GM12878 (cell line): ENCODE results near the gene CYB5A. TPM values are rescaled to one million over a fixed set of nuclear protein-coding genes. Genes with fewer than 3 reads are reported as not detected.

Experiments used
- ATAC-seq: fragments of 200-7000 bp; cut with Tn5 transposase; 3 replicates; pipeline ENCODE4 v1.9.1; 2020; ENCODE audit warnings: mild to moderate bottlenecking, moderate library complexity
- BruUV-seq: library from RNA; stranded (reverse); fragments of 400-500 nt; replicated peaks from 2 replicates; lab custom pipeline; 2021; lab: Mats Ljungman, UMichigan
- CTCF ChIA-PET: fragments of 300-600 bp; sonication (Branson Sonifier 250); formaldehyde crosslinking; extraction: SDS; loops from one replicate; lab custom pipeline; 2021; ENCODE audit warnings: inconsistent platforms; lab: Yijun Ruan, JAX
- POLR2A ChIA-PET: fragments of 350-600 bp; formaldehyde crosslinking; extraction: SDS; loops from one replicate; lab custom pipeline; 2021; ENCODE audit warnings: inconsistent platforms; lab: Charles Lee
- RAD21 ChIA-PET: fragments of 300-600 bp; sonication (Branson Sonifier 250); formaldehyde crosslinking; loops from one replicate; lab custom pipeline; 2023; ENCODE audit warnings: antibody characterized with exemption; ENCODE audit not compliant: unreplicated experiment; lab: Charles Lee
- SMC1A ChIA-PET: fragments of 300-600 bp; sonication (Branson Sonifier 250); formaldehyde crosslinking; loops from one replicate; lab custom pipeline; 2023; ENCODE audit not compliant: unreplicated experiment, uncharacterized antibody; lab: Charles Lee
- DNase-seq: peaks from one replicate; pipeline ENCODE4 v3.0.0-alpha.2; 2011; ENCODE audit warnings: low read depth, low spot score
- FAIRE-seq: peaks from 3 replicates; lab custom pipeline; 2011; peaks lifted over from hg19 to GRCh38; lab: Jason Lieb, UNC
- H2AFZ ChIP-seq: 2 replicates; pipeline ENCODE4 v1.6.0; 2011; ENCODE audit warnings: low read depth, low read length, control low read depth; ENCODE audit not compliant: control insufficient read depth
- H3K27ac ChIP-seq: 2 replicates; pipeline ENCODE4 v1.5.1; 2011; ENCODE audit warnings: control low read depth; ENCODE audit not compliant: control insufficient read depth, insufficient read depth
- H3K27me3 ChIP-seq, 2 experiments: replicated peaks in 1 of 2; 2 replicates each; pipeline versions ENCODE4 v1.6.0 to v1.6.1; 2011; ENCODE audit warnings: low read length in 1 of 2; ENCODE audit not compliant: control insufficient read depth in 2 of 2, insufficient read depth in 2 of 2
- H3K36me3 ChIP-seq, 2 experiments: 2 replicates each; pipeline ENCODE4 v1.5.1; 2011; ENCODE audit warnings: low read length in 1 of 2; ENCODE audit not compliant: control insufficient read depth in 2 of 2, insufficient read depth in 2 of 2
- H3K4me1 ChIP-seq: 2 replicates; pipeline ENCODE4 v1.6.1; 2011; ENCODE audit warnings: mild to moderate bottlenecking, low read length, moderate library complexity, mixed read lengths; ENCODE audit not compliant: control insufficient read depth, insufficient read depth
- H3K4me2 ChIP-seq: 2 replicates; pipeline ENCODE4 v1.6.0; 2011; ENCODE audit warnings: control low read depth; ENCODE audit not compliant: control insufficient read depth, insufficient read depth
- H3K4me3 ChIP-seq: fragments of 200-600 bp; sonication (generic); 2 replicates; pipeline ENCODE4 v1.5.1; 2016
- H3K79me2 ChIP-seq: 2 replicates; pipeline ENCODE4 v1.6.0; 2011; ENCODE audit warnings: low read length; ENCODE audit not compliant: control insufficient read depth, insufficient read depth
- H3K9ac ChIP-seq: 2 replicates; pipeline ENCODE4 v1.8.0; 2011; ENCODE audit warnings: low read length, control low read depth, mixed read lengths; ENCODE audit not compliant: control insufficient read depth, insufficient read depth
- H3K9me3 ChIP-seq: replicated peaks from 3 replicates; pipeline ENCODE4 v1.5.1; 2011; ENCODE audit warnings: mild to moderate bottlenecking, low read length; ENCODE audit not compliant: control insufficient read depth, insufficient read depth
- H4K20me1 ChIP-seq: 2 replicates; pipeline ENCODE4 v1.6.0; 2011; ENCODE audit not compliant: control insufficient read depth, insufficient read depth
- E2F8 ChIP-seq: fragments of 450-650 bp; IDR thresholded peaks from 2 replicates; pipeline ENCODE4 v1.6.1; 2018; ENCODE audit warnings: mild to moderate bottlenecking, low read depth, moderate library complexity; ENCODE audit not compliant: partially characterized antibody
- HSF1 ChIP-seq: fragments of 150-350 bp; IDR thresholded peaks from 2 replicates; pipeline ENCODE4 v1.6.1; 2014; ENCODE audit warnings: mild to moderate bottlenecking, low read depth, low read length
- JUND ChIP-seq: IDR thresholded peaks from 2 replicates; pipeline ENCODE4 v1.6.1; 2012; ENCODE audit warnings: low read depth, mild to moderate bottlenecking, low read length, improper control_type of control experiment, moderate library complexity
- MLLT1 ChIP-seq: fragments of 450-650 bp; IDR thresholded peaks from 2 replicates; pipeline ENCODE4 v1.6.1; 2016; ENCODE audit warnings: mild to moderate bottlenecking
- POLR2AphosphoS2 ChIP-seq: IDR thresholded peaks from 2 replicates; pipeline ENCODE4 v1.6.1; 2011; ENCODE audit warnings: low read depth, mild to moderate bottlenecking, low read length, improper control_type of control experiment, moderate library complexity
- PRDM15 ChIP-seq: fragments of 450-650 bp; formaldehyde crosslinking; IDR thresholded peaks from 2 replicates; pipeline ENCODE4 v1.4.0; 2020; ENCODE audit warnings: mild to moderate bottlenecking, moderate library complexity
- RUNX3 ChIP-seq: IDR thresholded peaks from 2 replicates; pipeline ENCODE4 v1.6.1; 2012; ENCODE audit warnings: low read length, inconsistent platforms
- SPI1 ChIP-seq: IDR thresholded peaks from 2 replicates; pipeline ENCODE4 v1.6.1; 2011; ENCODE audit warnings: low read depth, mild to moderate bottlenecking, low read length, moderate library complexity, borderline replicate concordance; ENCODE audit not compliant: insufficient read depth
- STAT3 ChIP-seq: IDR thresholded peaks from 2 replicates; pipeline ENCODE4 v1.6.1; 2011; ENCODE audit warnings: low read depth, low read length, improper control_type of control experiment
- TARDBP ChIP-seq: IDR thresholded peaks from 2 replicates; pipeline ENCODE4 v1.6.1; 2016; ENCODE audit warnings: borderline replicate concordance
- TCF12 ChIP-seq: IDR thresholded peaks from 2 replicates; pipeline ENCODE4 v1.6.1; 2011; ENCODE audit warnings: low read depth, mild to moderate bottlenecking, low read length
- WGBS: methylation state at CpG from one replicate; pipeline ENCODE4 v1.1.6; 2016; ENCODE audit warnings: low lambda C conversion rate; ENCODE audit not compliant: insufficient replicate concordance, insufficient coverage; ENCODE audit errors: missing lambda C conversion rate; 5-methylcytosine and 5-hydroxymethylcytosine counted together
- in situ Hi-C: fragments of 300-500 bp; cut with MboI; formaldehyde crosslinking; loops from 9 replicates; pipeline ENCODE4 v1.14.3; 2018; ENCODE audit warnings: mixed read lengths
- intact Hi-C: fragments of 100-400 bp; cut with micrococcal nuclease; formaldehyde crosslinking; loops from one replicate; pipeline ENCODE4 v1.14.2; 2022; ENCODE audit not compliant: unreplicated experiment
- polyA plus RNA-seq, 11 experiments: library from polyadenylated mRNA; depleted of rRNA in 4 of 11; unstranded in 6 of 11; stranded (reverse) in 5 of 11; fragments of >200 nt; fragmentation: Nextera tagmentation in 4 of 11; fragmentation: Illumina TruSeq in 1 of 11; extraction: Ambion mirVana in 4 of 11; extraction: Trizol in 1 of 11; gene quantifications; 1 replicate in 1 of 11; 2 replicates in 10 of 11; pipeline versions ENCODE4 v1.2.1 to v1.2.3, GENCODE V29; 2011 to 2016; ENCODE audit warnings: inconsistent platforms in 2 of 11, missing spikeins in 2 of 11, low read depth in 1 of 11
- total RNA-seq, 4 experiments: library from RNA; depleted of rRNA in 3 of 4; stranded (reverse); fragments of >200 nt in 3 of 4; fragmentation: Illumina TruSeq in 1 of 4; extraction: Trizol in 1 of 4; gene quantifications; 2 replicates each; pipeline versions ENCODE4 v1.2.1 to v1.2.3, GENCODE V29; 2013 to 2021

Gene CYB5A
- total and polyA plus RNA-seq, 10 of the 15 experiments (the other 5 are each of a cell fraction or from before 2014, with no cell fraction given) = 60.2 to 129 (median 103) TPM

DNA sequence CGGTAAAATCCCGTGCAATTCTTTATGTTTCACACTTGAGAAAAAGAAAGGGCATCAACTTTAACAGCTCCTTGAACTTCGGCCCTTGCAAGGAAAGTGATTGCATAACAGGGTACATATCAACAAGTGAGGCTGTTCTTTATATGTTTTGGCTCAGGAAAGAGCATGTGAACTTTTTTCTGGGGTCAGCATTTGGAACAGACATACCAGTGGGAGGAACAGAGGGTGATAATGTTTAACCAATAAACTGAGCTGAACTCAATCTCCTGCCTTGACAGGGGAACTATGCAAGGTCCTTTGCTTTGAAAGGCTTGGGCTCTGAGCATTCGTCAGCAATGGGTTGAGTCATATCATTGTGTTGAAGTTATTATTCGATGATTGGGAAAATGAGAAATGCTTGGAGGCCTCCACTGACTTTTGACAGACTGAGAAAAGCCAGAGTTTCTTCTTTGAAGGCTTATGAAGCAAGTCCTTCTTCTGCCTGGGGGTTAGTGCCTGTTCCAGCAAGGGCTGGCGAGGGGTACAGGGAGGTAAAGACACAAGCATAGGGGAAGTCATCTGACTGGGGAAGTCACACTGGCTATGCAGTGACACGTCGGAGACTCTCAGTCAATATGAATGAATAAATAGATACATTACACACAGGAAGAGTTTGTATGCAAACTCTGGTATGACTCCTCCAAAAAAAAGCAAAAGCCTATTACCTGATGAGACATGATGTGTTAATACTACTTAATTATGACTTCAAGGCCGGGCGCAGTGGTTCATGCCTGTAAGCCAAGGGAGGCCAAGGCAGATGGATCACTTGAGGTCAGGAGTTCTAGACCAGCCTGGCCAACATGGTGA, 57.2 kb downstream of the CYB5A start (continued):
- TF ChIP-seq E2F8 = no peak
- TF ChIP-seq HSF1 = no peak

DNA sequence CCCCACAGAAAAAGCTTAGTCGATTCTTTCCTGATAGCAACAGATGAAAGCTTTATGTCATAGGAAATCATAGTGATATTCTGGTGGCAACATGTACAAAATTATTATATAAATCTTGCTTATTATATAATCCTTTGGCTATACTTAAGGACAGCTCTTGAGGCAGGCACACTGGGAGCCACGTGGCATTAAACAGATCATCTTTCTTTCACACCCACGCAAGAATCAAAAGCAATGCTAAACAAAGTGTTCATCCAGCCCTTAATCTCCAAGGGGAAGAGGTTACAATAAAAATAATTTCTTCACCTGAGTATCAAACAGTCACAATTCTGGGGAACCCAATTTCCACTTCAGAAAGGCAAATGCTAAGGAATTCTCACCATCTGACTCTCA, 57.8 kb downstream of the CYB5A start:
- POLR2A ChIA-PET = no interaction called here

More for the DNA sequence above, 57.8 kb downstream of the CYB5A start:
- Histone ChIP-seq H3K9ac (no peak overlapping the region), H3K27ac (no peak overlapping the region), H3K4me3 (no peak overlapping the region), H3K79me2 (no peaks in the 10 kb centered on the region), H3K4me1 (no peaks in the 10 kb centered on the region), H3K36me3 (no peaks in the 10 kb centered on the region), H3K27me3 (peaks cover 0 to under 1% of the 10 kb centered on the region in 2 experiments; a peak in 3 of 4 replicates), H2AFZ (no peak overlapping the region), H3K4me2 (no peak overlapping the region), H3K9me3 (no peaks in the 10 kb centered on the region), H4K20me1 (no peaks in the 10 kb centered on the region)
- RAD21 ChIA-PET = no interaction called here
- intact Hi-C loops (no loop called here), in situ Hi-C loops (no loop called here)
- ATAC-seq (no peak), FAIRE-seq (no peak), DNase-seq (no peak)
- 46% methylated on average over 3 of the region's 3 CpGs for WGBS
- CTCF ChIA-PET = interaction anchor here (0.7 to 1.1 kb wide), 2 partner anchors 42 to 54 kb away, joined by 3 read pairs; no protein-coding TSS in a partner anchor
- TF ChIP-seq PRDM15 (CRISPR knock-in tag) (no peak), TCF12 (no peak), STAT3 (no peak), MLLT1 (no peak), TARDBP (no peak), POLR2AphosphoS2 (no peak), RUNX3 (no peak), SPI1 (no peak), JUND (no peak)
- SMC1A ChIA-PET = no interaction called here
- no TSS peak for BruUV-seq
